Measurements from ENCODE around the gene GDE1.

The GDE1 gene

DNA sequence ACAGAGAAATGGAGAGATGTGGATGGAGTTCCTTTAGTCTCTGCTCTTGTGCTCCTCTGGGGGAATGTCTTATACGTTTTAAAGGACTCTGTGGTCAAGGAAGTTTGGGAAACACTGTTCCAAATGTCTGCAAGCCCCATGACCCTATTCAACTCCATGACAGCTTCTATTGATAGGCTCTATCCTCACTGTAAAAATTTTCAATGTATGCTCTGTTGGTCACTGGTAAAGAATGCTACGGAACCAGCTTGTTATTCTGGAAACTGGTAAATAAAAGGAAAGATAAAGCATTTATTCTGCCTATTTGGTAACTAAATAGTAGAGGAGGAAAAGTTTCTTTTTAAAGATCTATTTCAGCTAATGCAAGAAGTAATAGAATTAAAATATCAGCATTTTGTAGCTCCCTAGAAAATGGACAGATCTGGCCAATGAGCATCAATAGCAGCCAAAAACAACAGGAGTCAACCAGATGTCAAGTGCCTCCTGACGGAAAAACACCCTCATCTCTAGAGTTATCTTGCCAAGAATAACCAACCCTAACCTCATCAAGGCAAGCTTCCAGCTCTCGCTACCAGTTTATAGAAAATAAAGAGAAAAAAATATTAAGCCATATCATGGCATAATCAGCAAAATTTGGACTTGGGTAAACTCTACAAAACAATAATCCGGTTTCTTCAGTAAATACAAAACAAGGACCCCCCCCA, 16.1 kb downstream of the GDE1 start:
- H2AFZ ChIP-seq (ENCODE audit: low read depth, low read length, severe bottlenecking) = no peak overlapping the region
- TF ChIP-seq, protein P1, sequence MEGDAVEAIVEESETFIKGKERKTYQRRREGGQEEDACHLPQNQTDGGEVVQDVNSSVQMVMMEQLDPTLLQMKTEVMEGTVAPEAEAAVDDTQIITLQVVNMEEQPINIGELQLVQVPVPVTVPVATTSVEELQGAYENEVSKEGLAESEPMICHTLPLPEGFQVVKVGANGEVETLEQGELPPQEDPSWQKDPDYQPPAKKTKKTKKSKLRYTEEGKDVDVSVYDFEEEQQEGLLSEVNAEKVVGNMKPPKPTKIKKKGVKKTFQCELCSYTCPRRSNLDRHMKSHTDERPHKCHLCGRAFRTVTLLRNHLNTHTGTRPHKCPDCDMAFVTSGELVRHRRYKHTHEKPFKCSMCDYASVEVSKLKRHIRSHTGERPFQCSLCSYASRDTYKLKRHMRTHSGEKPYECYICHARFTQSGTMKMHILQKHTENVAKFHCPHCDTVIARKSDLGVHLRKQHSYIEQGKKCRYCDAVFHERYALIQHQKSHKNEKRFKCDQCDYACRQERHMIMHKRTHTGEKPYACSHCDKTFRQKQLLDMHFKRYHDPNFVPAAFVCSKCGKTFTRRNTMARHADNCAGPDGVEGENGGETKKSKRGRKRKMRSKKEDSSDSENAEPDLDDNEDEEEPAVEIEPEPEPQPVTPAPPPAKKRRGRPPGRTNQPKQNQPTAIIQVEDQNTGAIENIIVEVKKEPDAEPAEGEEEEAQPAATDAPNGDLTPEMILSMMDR (IDR thresholded peaks at IDR 0.05; ENCODE audit: insufficient read depth, low read length, poor library complexity, severe bottlenecking) = no peak
- no peak for TF ChIP-seq EZH2phosphoT487 (conservative IDR thresholded peaks at IDR 0.05; ENCODE audit: low read length)
- no peak overlapping the region for H3K4me3 ChIP-seq (ENCODE audit: insufficient read depth, low read length, poor library complexity, severe bottlenecking)
- no peak overlapping the region for H3K4me2 ChIP-seq (ENCODE audit: low read depth, low read length, poor library complexity, severe bottlenecking)
- H4K20me1 ChIP-seq (ENCODE audit: low read depth, low read length) = no peaks in the 10 kb centered on the region
- H3K9me3 ChIP-seq (ENCODE audit: insufficient read depth, low read length) = no peaks in the 10 kb centered on the region
- H3K79me2 ChIP-seq (ENCODE audit: insufficient read depth, low read length) = no peaks in the 10 kb centered on the region
- peaks cover 21% of the 10 kb centered on the region for H3K36me3 ChIP-seq (ENCODE audit: low read length)
- H3F3A ChIP-seq (ENCODE audit: insufficient read depth) = no peaks in the 10 kb centered on the region
- no peak overlapping the region for H3K27ac ChIP-seq (ENCODE audit: low read depth, low read length)
- H3K27me3 ChIP-seq (ENCODE audit: low read length) = no peaks in the 10 kb centered on the region
- H3K9ac ChIP-seq (ENCODE audit: low read length) = no peak overlapping the region
- no peaks in the 10 kb centered on the region for H3K9me2 ChIP-seq (replicated peaks; ENCODE audit: insufficient read depth, low read length)

DNA sequence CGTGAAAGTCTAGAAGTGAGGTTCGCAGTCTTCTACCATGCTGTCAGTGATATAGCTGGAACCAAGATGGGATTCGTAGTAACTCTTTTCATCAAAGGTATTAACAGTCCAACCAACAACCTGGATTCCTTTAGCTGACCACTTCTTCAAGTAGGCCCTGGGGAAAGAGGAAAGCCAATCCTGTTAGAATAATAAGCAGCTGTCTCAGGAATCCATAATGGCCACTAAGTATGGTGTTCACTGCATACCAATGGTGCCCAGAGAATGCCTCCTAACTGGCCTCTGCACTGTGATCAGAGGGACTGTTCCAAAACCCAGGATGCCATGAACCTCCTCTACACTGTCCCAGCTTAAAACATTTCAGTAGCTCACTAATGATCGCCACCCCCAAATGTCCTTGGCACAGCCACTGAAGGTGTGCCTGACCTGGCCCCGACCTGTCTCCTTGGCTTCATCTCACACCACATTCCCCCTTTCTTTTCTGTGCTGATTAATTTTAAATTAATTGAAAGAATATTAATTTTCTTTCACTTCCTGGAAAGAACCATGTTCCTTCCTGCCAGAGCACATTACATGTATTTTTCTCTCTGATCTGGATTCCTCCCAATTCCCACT, 18.3 kb downstream of the GDE1 start:
- H3F3A ChIP-seq (ENCODE audit: insufficient read depth) = no peaks in the 10 kb centered on the region
- H3K27me3 ChIP-seq (ENCODE audit: low read length) = no peaks in the 10 kb centered on the region
- no peak overlapping the region for H3K4me2 ChIP-seq (ENCODE audit: low read depth, low read length, poor library complexity, severe bottlenecking)
- TF ChIP-seq EZH2phosphoT487 (conservative IDR thresholded peaks at IDR 0.05; ENCODE audit: low read length) = no peak
- TF ChIP-seq, protein P1 (IDR thresholded peaks at IDR 0.05; ENCODE audit: insufficient read depth, low read length, poor library complexity, severe bottlenecking) = no peak
- H3K4me3 ChIP-seq (ENCODE audit: insufficient read depth, low read length, poor library complexity, severe bottlenecking) = no peak overlapping the region
- no peaks in the 10 kb centered on the region for H3K9me2 ChIP-seq (replicated peaks; ENCODE audit: insufficient read depth, low read length)
- H3K27ac ChIP-seq (ENCODE audit: low read depth, low read length) = no peak overlapping the region
- H4K20me1 ChIP-seq (ENCODE audit: low read depth, low read length) = no peaks in the 10 kb centered on the region
- no peak overlapping the region for H2AFZ ChIP-seq (ENCODE audit: low read depth, low read length, severe bottlenecking)
- H3K9ac ChIP-seq (ENCODE audit: low read length) = no peak overlapping the region
- H3K9me3 ChIP-seq (ENCODE audit: insufficient read depth, low read length) = no peaks in the 10 kb centered on the region
- H3K36me3 ChIP-seq (ENCODE audit: low read length) = peaks cover 21% of the 10 kb centered on the region
- H3K79me2 ChIP-seq (ENCODE audit: insufficient read depth, low read length) = no peaks in the 10 kb centered on the region

DNA sequence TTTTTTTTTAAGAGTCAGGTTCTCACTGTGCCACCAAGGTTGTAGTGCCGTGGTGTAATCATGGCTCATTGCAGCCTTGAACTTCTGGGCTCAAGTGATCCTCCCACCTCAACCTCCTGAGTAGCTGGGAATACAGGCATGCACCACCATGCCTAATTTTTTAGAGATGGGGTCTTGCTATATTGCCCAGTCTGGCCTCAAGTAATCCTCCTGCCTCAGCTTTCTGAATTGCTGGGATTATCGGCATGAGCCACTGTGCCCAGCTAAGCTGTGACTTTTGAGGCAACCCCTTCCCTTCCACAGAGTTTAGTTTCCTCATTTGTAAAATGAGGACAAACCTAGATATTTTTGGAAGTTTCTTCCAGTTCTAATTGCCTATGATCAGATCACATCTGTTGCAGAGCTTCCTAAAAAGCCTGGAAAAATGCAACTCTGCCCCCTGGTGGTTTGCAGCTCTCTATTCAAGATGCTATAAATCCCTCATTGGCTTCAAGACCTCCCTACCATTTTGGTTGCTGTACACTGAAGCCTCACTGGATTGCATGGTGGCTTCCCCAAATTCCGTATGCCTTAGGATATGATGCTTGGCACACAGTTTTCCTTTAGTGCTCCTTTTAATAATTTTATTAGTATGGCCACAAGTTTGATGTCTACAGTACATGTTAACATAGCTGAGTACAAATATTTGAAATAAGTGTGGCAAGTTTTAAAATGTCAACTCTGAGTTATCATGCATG, 19.3 kb downstream of the GDE1 start:
- H2AFZ ChIP-seq (ENCODE audit: low read depth, low read length, severe bottlenecking) = no peak overlapping the region
- H4K20me1 ChIP-seq (ENCODE audit: low read depth, low read length) = no peaks in the 10 kb centered on the region
- H3K27me3 ChIP-seq (ENCODE audit: low read length) = no peaks in the 10 kb centered on the region
- H3K9ac ChIP-seq (ENCODE audit: low read length) = no peak overlapping the region
- H3F3A ChIP-seq (ENCODE audit: insufficient read depth) = no peaks in the 10 kb centered on the region
- peaks cover 21% of the 10 kb centered on the region for H3K36me3 ChIP-seq (ENCODE audit: low read length)
- no peaks in the 10 kb centered on the region for H3K9me2 ChIP-seq (replicated peaks; ENCODE audit: insufficient read depth, low read length)
- no peak for TF ChIP-seq EZH2phosphoT487 (conservative IDR thresholded peaks at IDR 0.05; ENCODE audit: low read length)
- TF ChIP-seq, protein P1 (IDR thresholded peaks at IDR 0.05; ENCODE audit: insufficient read depth, low read length, poor library complexity, severe bottlenecking) = peak; percentile 65
- no peaks in the 10 kb centered on the region for H3K79me2 ChIP-seq (ENCODE audit: insufficient read depth, low read length)
- no peaks in the 10 kb centered on the region for H3K9me3 ChIP-seq (ENCODE audit: insufficient read depth, low read length)
- H3K27ac ChIP-seq (ENCODE audit: low read depth, low read length) = no peak overlapping the region
- H3K4me2 ChIP-seq (ENCODE audit: low read depth, low read length, poor library complexity, severe bottlenecking) = no peak overlapping the region
- no peak overlapping the region for H3K4me3 ChIP-seq (ENCODE audit: insufficient read depth, low read length, poor library complexity, severe bottlenecking)

All from SU-DHL-6 (cell line).